22Rv1 (cell line): ENCODE measurements around the gene C4orf50.
"Not testable (repeated sequence)": the region's sequence is repeated elsewhere in the genome, so short reads cannot be mapped to it uniquely, and the experiment has no call there.

Source experiments
- H3K27ac ChIP-seq: fragments of 450-650 bp; 2 replicates; pipeline ENCODE4 v1.5.1; 2017
- CTCF ChIP-seq: fragments of 450-650 bp; IDR thresholded peaks from 2 replicates; pipeline ENCODE4 v1.5.1; 2017; ENCODE audit warnings: mild to moderate bottlenecking
- ZFX ChIP-seq: fragments of 450-650 bp; IDR thresholded peaks from 2 replicates; pipeline ENCODE4 v1.6.1; 2017; ENCODE audit warnings: antibody characterized with exemption, borderline replicate concordance

Gene C4orf50

DNA sequence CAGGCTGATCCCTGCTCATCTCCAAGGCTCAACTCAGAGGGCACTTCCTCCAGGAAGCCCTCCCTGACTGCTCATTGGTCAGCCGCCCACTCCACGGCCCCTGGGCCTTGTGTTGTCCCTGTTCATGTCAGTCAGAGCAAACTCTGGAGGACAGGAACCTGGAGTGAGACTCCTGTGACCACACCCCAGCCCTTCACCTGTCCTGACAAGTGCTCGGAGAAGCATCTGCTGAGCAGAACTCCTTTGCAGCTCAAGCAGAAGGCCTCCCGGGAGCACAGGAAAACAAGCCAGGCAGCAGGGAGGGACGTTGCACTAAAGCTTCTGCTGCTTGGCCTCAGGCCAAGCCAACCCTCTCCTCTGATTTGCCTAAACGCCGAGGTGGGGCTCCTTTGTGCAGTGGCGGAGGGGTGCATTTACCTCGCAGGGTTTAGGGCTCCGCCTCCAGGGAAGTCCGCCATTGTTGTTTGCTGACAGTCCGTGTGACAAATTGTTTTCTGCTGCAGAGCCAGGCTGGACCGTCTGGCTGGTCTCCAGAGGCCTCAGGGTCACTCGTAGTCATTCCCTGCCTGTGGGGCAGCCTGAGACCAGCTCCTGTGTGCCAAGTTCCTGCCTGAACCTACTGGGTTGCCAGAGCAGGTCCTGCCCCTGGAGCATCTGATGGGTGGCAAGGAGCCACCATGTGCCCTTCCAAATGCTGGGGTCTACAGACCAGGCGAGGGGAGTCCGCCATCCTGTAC is 61.8 kb downstream of the C4orf50 start:
- H3K27ac ChIP-seq = no peak overlapping the region

DNA sequence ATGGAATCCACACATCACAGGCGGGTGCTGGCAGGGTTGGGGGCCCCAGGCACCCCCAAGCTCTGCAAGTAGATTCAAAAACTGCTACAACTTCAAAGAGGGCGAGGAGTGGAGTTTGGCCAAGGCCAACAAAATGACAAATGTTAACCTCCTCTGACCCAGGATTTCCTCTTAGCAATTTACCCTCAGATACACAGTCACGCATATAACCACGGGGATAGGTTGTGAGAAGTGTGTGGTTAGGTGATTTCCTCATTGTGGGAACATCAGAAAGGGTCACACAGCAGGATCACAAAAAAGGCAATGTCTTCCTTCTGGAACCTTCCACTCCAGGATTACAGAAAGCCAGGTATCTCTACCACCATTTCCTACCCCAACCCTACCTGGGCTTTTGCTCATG is 62.4 kb downstream of the C4orf50 start:
- H3K27ac ChIP-seq = no peak overlapping the region
- TF ChIP-seq ZFX (no peak), CTCF (no peak)

More for the DNA sequence above, 61.8 kb downstream of the C4orf50 start:
- TF ChIP-seq CTCF (no peak), ZFX (no peak)

DNA sequence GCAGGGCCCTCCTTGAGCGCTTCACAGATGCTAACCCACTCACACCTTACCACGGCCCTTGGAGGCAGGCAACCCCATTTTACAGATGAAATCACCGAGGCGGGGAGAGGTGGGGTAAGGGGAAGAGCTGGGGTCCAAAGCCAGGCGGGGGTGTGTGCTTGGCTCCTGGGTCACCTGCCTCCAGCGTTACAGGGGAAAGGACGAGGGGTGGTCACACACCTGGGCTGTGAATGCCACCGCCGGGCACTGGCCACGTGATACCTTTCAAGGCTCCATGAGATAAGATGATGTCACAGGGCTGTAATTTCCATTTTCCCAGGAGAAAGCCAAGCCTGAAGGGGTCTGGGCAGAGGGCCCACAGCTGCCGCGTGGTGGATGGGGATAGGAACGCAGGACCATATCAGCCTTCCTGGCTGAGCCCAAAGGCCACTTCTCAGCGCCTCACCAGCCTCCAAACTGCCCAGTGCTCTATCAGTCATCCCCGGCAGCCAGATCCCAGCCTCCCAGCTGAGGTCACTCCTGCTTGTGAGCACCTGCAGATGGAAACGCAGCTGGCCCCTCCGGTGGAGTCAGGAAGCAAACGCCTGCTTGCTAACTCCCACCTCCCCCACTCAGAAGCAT is 62.9 kb downstream of the C4orf50 start:
- H3K27ac ChIP-seq = no peak overlapping the region
- TF ChIP-seq ZFX (no peak), CTCF (no peak)

GRCh38 chr4:5954056-5954760 is 64.0 kb downstream of the C4orf50 start:
- TF ChIP-seq CTCF = no peak
- TF ChIP-seq ZFX = no peak
- no peak overlapping the region for H3K27ac ChIP-seq

GRCh38 chr4:5952975-5953951 is 65.0 kb downstream of the C4orf50 start:
- H3K27ac ChIP-seq = no peak overlapping the region
- TF ChIP-seq ZFX (no peak), CTCF (no peak)

- TF ChIP-seq ZFX (no peak), CTCF (no peak)
- H3K27ac ChIP-seq = no peak overlapping the region
These were observed 65.8 kb downstream of the C4orf50 start for GRCh38 chr4:5952286-5952974.

DNA sequence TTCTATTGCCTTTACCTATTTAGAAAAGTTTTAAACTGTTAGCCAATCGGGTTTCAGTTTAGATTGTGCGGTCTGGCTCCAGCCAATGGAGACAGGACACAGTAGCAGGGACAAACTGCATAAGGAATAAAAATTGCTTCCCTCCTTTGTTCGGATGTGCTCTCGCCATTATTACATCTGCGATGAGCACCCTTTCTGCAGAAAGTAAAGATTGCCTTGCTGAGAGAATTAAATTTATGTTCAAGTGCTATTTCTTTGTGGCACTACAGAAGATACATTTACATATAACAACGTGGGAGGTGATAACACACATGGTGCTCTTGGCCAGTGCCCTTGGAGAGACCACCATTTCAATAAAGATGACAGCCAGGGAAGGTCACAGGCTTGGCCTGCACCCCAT is 71.6 kb downstream of the C4orf50 start:
- not testable (repeated sequence) for H3K27ac ChIP-seq
